Endodermal cell (in vitro differentiated cells): Measurements from ENCODE around the gene DPY30. TPM values are rescaled to one million over a fixed set of nuclear protein-coding genes. Genes with fewer than 3 reads are reported as not detected.

Experiments used
- DNase-seq: peaks from one replicate; pipeline ENCODE4 v3.0.0-alpha.2; 2017
- H3K27ac ChIP-seq: 2 replicates; pipeline ENCODE4 v1.5.1; 2013; ENCODE audit warnings: mild to moderate bottlenecking, low read depth, low read length, moderate library complexity
- H3K27me3 ChIP-seq: 2 replicates; pipeline ENCODE4 v1.6.1; 2013; ENCODE audit warnings: mild to moderate bottlenecking, low read length, moderate library complexity; ENCODE audit not compliant: insufficient read depth, control insufficient read depth, poor library complexity, severe bottlenecking
- H3K36me3 ChIP-seq: 2 replicates; pipeline ENCODE4 v1.7.0; 2013; ENCODE audit warnings: mild to moderate bottlenecking, low read length, moderate library complexity; ENCODE audit not compliant: control insufficient read depth, insufficient read depth
- H3K4me1 ChIP-seq: one replicate; pipeline ENCODE4 v1.7.0; 2013; ENCODE audit warnings: low read length; ENCODE audit not compliant: control insufficient read depth, insufficient read depth
- H3K4me3 ChIP-seq: 2 replicates; pipeline ENCODE4 v1.5.1; 2013; ENCODE audit warnings: mild to moderate bottlenecking, low read length, moderate library complexity
- H3K9ac ChIP-seq: 2 replicates; pipeline ENCODE4 v1.6.1; 2013; ENCODE audit warnings: mild to moderate bottlenecking, low read length, moderate library complexity; ENCODE audit not compliant: poor library complexity, severe bottlenecking; ENCODE audit errors: extremely low read depth
- H3K9me3 ChIP-seq: 2 replicates; pipeline ENCODE4 v1.6.1; 2013; ENCODE audit warnings: mild to moderate bottlenecking, low read length, moderate library complexity; ENCODE audit not compliant: control insufficient read depth
- H3K27ac Mint-ChIP-seq: 2 replicates; pipeline ENCODE4 v1.8.0; 2020; ENCODE audit warnings: mixed read lengths
- H3K27me3 Mint-ChIP-seq: 2 replicates; pipeline ENCODE4 v1.8.0; 2021; ENCODE audit warnings: mild to moderate bottlenecking, mixed read lengths; ENCODE audit not compliant: insufficient read depth
- H3K36me3 Mint-ChIP-seq: 2 replicates; pipeline ENCODE4 v1.8.0; 2020; ENCODE audit warnings: low read depth, mixed read lengths
- H3K4me1 Mint-ChIP-seq: 2 replicates; pipeline ENCODE4 v1.8.0; 2020; ENCODE audit warnings: mixed read lengths
- H3K4me3 Mint-ChIP-seq: 2 replicates; pipeline ENCODE4 v1.8.0; 2020; ENCODE audit warnings: mild to moderate bottlenecking, moderate library complexity, mixed read lengths
- H3K9me3 Mint-ChIP-seq: 2 replicates; pipeline ENCODE4 v1.8.0; 2020; ENCODE audit warnings: mild to moderate bottlenecking, mixed read lengths
- CTCF ChIP-seq: fragments of 200-600 bp; sonication (generic); conservative IDR thresholded peaks from 2 replicates; pipeline ENCODE4 v1.5.0; 2021; ENCODE audit warnings: antibody characterized with exemption, mild to moderate bottlenecking
- WGBS, 2 experiments: methylation state at CpG; one replicate each; pipeline versions ENCODE4 v1.1.5 to v1.1.7; 2013; ENCODE audit warnings: missing lambda C conversion rate in 2 of 2, mixed read lengths in 1 of 2; ENCODE audit not compliant: insufficient coverage in 1 of 2, insufficient read length in 1 of 2; 5-methylcytosine and 5-hydroxymethylcytosine counted together
- total RNA-seq, 2 donors: library from RNA; stranded (reverse); fragmentation: NEBNext Ultra II Directional in 1 of 2; extraction: Animal tissue kit (Norgen Biotek cat#: 25700) in 1 of 2; gene quantifications; 2 replicates in 1 of 2; 3 replicates in 1 of 2; pipeline ENCODE4 v1.2.1, GENCODE V29; 2021

Gene DPY30
- total RNA-seq, 2 donors from 2014 or later: 146 to 173 TPM

GRCh38 chr2:31992934-31993333 lies 46.7 kb downstream of the DPY30 start:
- Histone ChIP-seq H3K9ac (no peak overlapping the region), H3K9me3 (no peaks in the 10 kb centered on the region), H3K27ac (no peak overlapping the region), H3K4me1 (no peaks in the 10 kb centered on the region), H3K4me3 (no peak overlapping the region), H3K36me3 (no peaks in the 10 kb centered on the region), H3K27me3 (no peaks in the 10 kb centered on the region)
- Mint-ChIP-seq H3K4me3 (no peak overlapping the region), H3K27me3 (no peaks in the 10 kb centered on the region), H3K4me1 (no peaks in the 10 kb centered on the region), H3K27ac (no peak overlapping the region), H3K9me3 (no peaks in the 10 kb centered on the region), H3K36me3 (peaks cover 5% of the 10 kb centered on the region)
- no peak for DNase-seq
- 90 to 96% methylated on average over 3 to 4 of the region's 4 CpGs for WGBS, 2 experiments
- no peak for TF ChIP-seq CTCF

- WGBS, 2 experiments: 96 to 100% methylated on average over 1 to 3 of the region's 3 CpGs
- H3K27ac Mint-ChIP-seq: no peak overlapping the region
- no peaks in the 10 kb centered on the region for H3K36me3 ChIP-seq
- H3K4me1 ChIP-seq: no peaks in the 10 kb centered on the region
- peaks cover 5% of the 10 kb centered on the region for H3K4me1 Mint-ChIP-seq
- no peaks in the 10 kb centered on the region for H3K27me3 Mint-ChIP-seq
- no peak overlapping the region for H3K9ac ChIP-seq
- H3K9me3 Mint-ChIP-seq: no peaks in the 10 kb centered on the region
- H3K27ac ChIP-seq: no peak overlapping the region
- H3K36me3 Mint-ChIP-seq: peaks cover 5% of the 10 kb centered on the region
- no peaks in the 10 kb centered on the region for H3K9me3 ChIP-seq
- no peak for DNase-seq
- no peak for TF ChIP-seq CTCF
- H3K4me3 Mint-ChIP-seq: no peak overlapping the region
- no peaks in the 10 kb centered on the region for H3K27me3 ChIP-seq
- no peak overlapping the region for H3K4me3 ChIP-seq
These were observed 47.5 kb downstream of the DPY30 start for GRCh38 chr2:31992025-31992579.

GRCh38 chr2:31989946-31990345 lies 49.7 kb downstream of the DPY30 start:
- H3K36me3 Mint-ChIP-seq: peaks cover 5% of the 10 kb centered on the region
- Histone ChIP-seq H3K4me3 (no peak overlapping the region), H3K9me3 (no peaks in the 10 kb centered on the region), H3K4me1 (no peaks in the 10 kb centered on the region), H3K36me3 (no peaks in the 10 kb centered on the region), H3K27ac (no peak overlapping the region), H3K27me3 (no peaks in the 10 kb centered on the region), H3K9ac (no peak overlapping the region)
- no peaks in the 10 kb centered on the region for H3K27me3 Mint-ChIP-seq
- peaks cover 12% of the 10 kb centered on the region for H3K4me1 Mint-ChIP-seq
- H3K27ac Mint-ChIP-seq: no peak overlapping the region
- H3K9me3 Mint-ChIP-seq: peaks cover under 1% of the 10 kb centered on the region
- no peak for DNase-seq
- H3K4me3 Mint-ChIP-seq: no peak overlapping the region
- WGBS, 2 experiments: 98 to 100% methylated on average over 3 of the region's 4 CpGs
- TF ChIP-seq CTCF: no peak
